HEK293 (cell line): ENCODE results near the gene IL3RA.

Source experiments
- CTCF ChIA-PET: fragments of 350-600 bp; formaldehyde crosslinking; extraction: SDS; loops from one replicate; lab custom pipeline; 2021; ENCODE audit warnings: antibody characterized with exemption; lab: Yijun Ruan, JAX
- POLR2A ChIA-PET: fragments of 300-600 bp; formaldehyde crosslinking; extraction: SDS; loops from one replicate; lab custom pipeline; 2020; ENCODE audit warnings: antibody characterized with exemption, inconsistent platforms; lab: Yijun Ruan, JAX
- H3K27ac ChIP-seq: fragments of 200-500 bp; sonication (Bioruptor generic); 2 replicates; pipeline ENCODE4 v1.5.1; 2014; ENCODE audit warnings: low read depth, low read length, control low read depth, inconsistent platforms; ENCODE audit errors: extremely low read depth
- H3K36me3 ChIP-seq, 2 experiments: fragments of 200-500 bp in 1 of 2; sonication (Bioruptor generic) in 1 of 2; 1 replicate in 1 of 2; 2 replicates in 1 of 2; pipeline ENCODE4 v1.5.1; 2014 to 2017; ENCODE audit warnings: inconsistent platforms in 2 of 2, low read length in 2 of 2; ENCODE audit not compliant: control insufficient read depth in 2 of 2, insufficient read depth in 1 of 2
- H3K4me1 ChIP-seq: fragments of 200-500 bp; sonication (Bioruptor generic); 2 replicates; pipeline ENCODE4 v1.5.1; 2014; ENCODE audit warnings: mild to moderate bottlenecking, low read length, inconsistent platforms; ENCODE audit not compliant: control insufficient read depth, insufficient read depth
- H3K4me3 ChIP-seq: 2 replicates; pipeline ENCODE4 v1.5.1; 2011; ENCODE audit warnings: low read depth, mild to moderate bottlenecking, control low read depth, low read length, moderate library complexity
- H3K9me3 ChIP-seq: fragments of 200-500 bp; sonication (Bioruptor generic); 2 replicates; pipeline ENCODE4 v1.5.1; 2014; ENCODE audit warnings: low read depth, low read length, inconsistent platforms; ENCODE audit not compliant: control insufficient read depth, insufficient read depth
- AEBP2 ChIP-seq: fragments of 450-650 bp; formaldehyde crosslinking; IDR thresholded peaks from 2 replicates; pipeline ENCODE4 v1.5.1; 2016; ENCODE audit warnings: missing biosample characterization, missing genetic modification characterization, borderline replicate concordance
- EGR2 ChIP-seq: fragments of 450-650 bp; formaldehyde crosslinking; IDR thresholded peaks from 2 replicates; pipeline ENCODE4 v1.5.1; 2016; ENCODE audit warnings: low read depth, missing biosample characterization, missing genetic modification characterization
- INSM2 ChIP-seq: fragments of 450-650 bp; formaldehyde crosslinking; IDR thresholded peaks from 2 replicates; pipeline ENCODE4 v1.5.1; 2016; ENCODE audit warnings: missing biosample characterization, missing genetic modification characterization
- OSR2 ChIP-seq: fragments of 450-650 bp; formaldehyde crosslinking; IDR thresholded peaks from 2 replicates; pipeline ENCODE4 v1.5.1; 2016; ENCODE audit warnings: missing biosample characterization, missing genetic modification characterization
- PRDM10 ChIP-seq: fragments of 450-650 bp; formaldehyde crosslinking; IDR thresholded peaks from 2 replicates; pipeline ENCODE4 v1.5.1; 2016; ENCODE audit warnings: missing biosample characterization, missing genetic modification characterization
- SP7 ChIP-seq: fragments of 450-650 bp; formaldehyde crosslinking; IDR thresholded peaks from 2 replicates; pipeline ENCODE4 v1.5.1; 2016; ENCODE audit warnings: missing biosample characterization, missing genetic modification characterization
- ZBTB17 ChIP-seq: fragments of 450-650 bp; formaldehyde crosslinking; IDR thresholded peaks from 2 replicates; pipeline ENCODE4 v1.5.1; 2016; ENCODE audit warnings: missing biosample characterization, missing genetic modification characterization
- ZFHX2 ChIP-seq: fragments of 450-650 bp; formaldehyde crosslinking; conservative IDR thresholded peaks from 2 replicates; pipeline ENCODE4 v1.5.1; 2016; ENCODE audit warnings: missing biosample characterization, missing genetic modification characterization
- ZNF366 ChIP-seq: fragments of 450-650 bp; formaldehyde crosslinking; conservative IDR thresholded peaks from 2 replicates; pipeline ENCODE4 v1.5.1; 2016; ENCODE audit warnings: missing biosample characterization, missing genetic modification characterization
- ZNF449 ChIP-seq: fragments of 450-650 bp; formaldehyde crosslinking; IDR thresholded peaks from 2 replicates; pipeline ENCODE4 v1.5.1; 2017; ENCODE audit warnings: missing biosample characterization, mild to moderate bottlenecking, missing genetic modification characterization, moderate library complexity
- ZNF623 ChIP-seq: fragments of 450-650 bp; formaldehyde crosslinking; IDR thresholded peaks from 2 replicates; pipeline ENCODE4 v1.5.1; 2016; ENCODE audit warnings: missing biosample characterization, missing genetic modification characterization
- ZNF645 ChIP-seq: fragments of 450-650 bp; formaldehyde crosslinking; IDR thresholded peaks from 2 replicates; pipeline ENCODE4; 2016; ENCODE audit warnings: missing biosample characterization, missing genetic modification characterization
- ZNF707 ChIP-seq: fragments of 450-650 bp; formaldehyde crosslinking; IDR thresholded peaks from 2 replicates; pipeline ENCODE4 v1.5.1; 2016; ENCODE audit warnings: missing biosample characterization, missing genetic modification characterization

IL3RA gene

GRCh38 chrX:1394731-1395501 is 58.3 kb downstream of the IL3RA start (continued):
- TF ChIP-seq ZNF449 (no peak), ZNF623 (no peak), ZNF645 (tag by site-specific recombination) (no peak)
- TF ChIP-seq, all 188 proteins: peak for 0

- H3K9me3 ChIP-seq = no peaks in the 10 kb centered on the region
- ChIA-PET POLR2A (no interaction called here), CTCF (no interaction called here)
- no peak overlapping the region for H3K4me3 ChIP-seq
- peaks cover 3% of the 10 kb centered on the region for H3K4me1 ChIP-seq
- TF ChIP-seq ZBTB17 (tag by site-specific recombination) (peak; percentile 100), INSM2 (tag by site-specific recombination) (no peak), EGR2 (peak; percentile 55; the same call in 1 of the 2 replicates), SP7 (tag by site-specific recombination) (no peak), PRDM10 (no peak), ZNF366 (peak; percentile 98), ZFHX2 (tag by site-specific recombination) (peak; percentile 59), OSR2 (tag by site-specific recombination) (no peak), ZNF707 (tag by site-specific recombination) (0 out of 2 replicates have a peak, but pooled peaks have one; percentile 4), AEBP2 (no peak)
- H3K27ac ChIP-seq = no peak overlapping the region
- H3K36me3 ChIP-seq = peaks cover 34 to 62% of the 10 kb centered on the region in 2 experiments; a peak in 2 of 3 replicates
Measured at GRCh38 chrX:1395646-1396216, 59.1 kb downstream of the IL3RA start.
